NCI-H128 (cell line): ENCODE measurements around the gene DLX1.
"Not testable (repeated sequence)": the region's sequence is repeated elsewhere in the genome, so short reads cannot be mapped to it uniquely, and the experiment has no call there.

Experiments
- DNase-seq: peaks from one replicate; lab custom pipeline; 2025; ENCODE audit not compliant: unreplicated experiment; lab: John Stamatoyannopoulos, UW

The DLX1 gene

GRCh38 chr2:172109256-172109987, 24.1 kb downstream of the DLX1 start:
- no peak for DNase-seq

- DNase-seq = no peak
Observed at GRCh38 chr2:172109988-172110811, 24.9 kb downstream of the DLX1 start.

DNA sequence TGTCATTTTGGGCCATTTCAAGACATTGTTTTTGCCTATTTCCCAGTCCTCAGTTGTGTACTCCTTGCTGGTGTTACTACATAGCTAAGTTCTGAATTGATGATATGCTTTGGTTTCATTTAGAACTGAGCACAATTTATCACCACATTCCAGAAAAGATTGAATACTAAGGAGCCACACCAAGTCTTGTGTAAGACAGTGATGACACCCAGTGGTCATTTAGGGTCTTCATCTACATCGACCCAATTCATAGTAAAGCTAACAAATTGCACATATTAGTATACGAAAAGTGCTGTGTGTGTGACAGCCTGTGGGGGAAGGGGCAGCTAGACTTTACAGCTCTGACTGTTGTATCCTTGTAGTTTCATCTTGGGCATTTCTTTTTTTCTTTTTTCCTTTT, 28.3 kb downstream of the DLX1 start:
- no peak for DNase-seq

DNA sequence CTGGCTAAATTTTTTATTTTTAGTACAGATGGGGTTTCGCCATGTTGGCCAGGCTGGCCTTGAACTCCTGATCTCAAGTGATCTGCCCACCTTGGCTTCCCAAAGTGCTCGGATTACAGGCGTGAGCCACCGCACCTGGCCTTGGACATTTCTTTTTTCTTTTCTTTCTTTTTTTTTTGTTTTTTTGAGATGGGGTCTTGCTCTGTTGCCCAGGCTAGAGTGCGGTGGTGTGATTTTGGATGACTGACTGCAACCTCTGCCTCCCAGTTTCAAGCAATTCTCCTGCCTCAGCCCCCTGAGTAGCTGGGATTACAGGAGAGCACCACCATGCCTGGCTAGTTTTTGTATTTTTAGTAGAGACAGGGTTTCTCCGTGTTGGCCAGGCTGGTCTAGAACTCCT, 28.9 kb downstream of the DLX1 start:
- not testable (repeated sequence) for DNase-seq

- DNase-seq = no peak
Observed at GRCh38 chr2:172114579-172114978, 29.3 kb downstream of the DLX1 start.

- DNase-seq = no peak
Observed at GRCh38 chr2:172116107-172116506, 30.8 kb downstream of the DLX1 start.

DNA sequence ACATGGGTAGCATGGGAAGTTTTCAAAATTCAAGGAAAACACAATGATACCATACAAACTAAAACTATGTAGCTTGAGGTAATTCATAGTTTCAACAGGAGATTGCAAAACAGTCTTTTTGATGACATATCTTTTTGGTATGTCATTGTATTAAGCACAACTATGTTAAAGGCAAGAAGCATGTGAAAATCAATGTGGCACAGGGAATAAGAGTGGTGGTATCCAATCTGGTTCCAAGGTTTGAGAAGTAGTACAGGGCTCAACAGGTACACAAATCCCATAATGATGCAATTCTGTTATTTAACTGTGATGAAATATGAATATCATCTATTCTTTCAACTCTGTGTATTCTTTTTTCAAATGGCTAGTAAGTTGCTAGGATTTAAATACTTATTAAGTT, 33.8 kb downstream of the DLX1 start:
- DNase-seq = no peak

DNA sequence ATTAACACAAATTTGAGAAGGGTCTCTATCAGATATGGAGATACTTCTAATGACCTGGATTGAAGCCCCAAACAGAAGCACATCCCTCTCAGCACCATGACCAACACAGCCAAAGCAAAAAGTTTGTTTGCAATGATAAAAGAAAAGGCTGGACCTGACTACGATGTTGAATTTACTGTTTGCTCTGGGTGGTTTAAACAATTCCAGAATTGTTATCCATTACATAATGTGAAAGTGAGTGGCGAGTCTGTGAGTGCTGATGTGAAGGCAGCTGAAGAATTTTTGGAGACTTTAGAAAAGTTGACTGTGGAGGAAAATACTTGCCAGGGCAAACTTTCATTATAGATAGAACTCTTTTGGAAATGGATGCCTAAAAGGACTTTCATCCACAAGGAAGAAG, 34.8 kb downstream of the DLX1 start:
- no peak for DNase-seq

DNA sequence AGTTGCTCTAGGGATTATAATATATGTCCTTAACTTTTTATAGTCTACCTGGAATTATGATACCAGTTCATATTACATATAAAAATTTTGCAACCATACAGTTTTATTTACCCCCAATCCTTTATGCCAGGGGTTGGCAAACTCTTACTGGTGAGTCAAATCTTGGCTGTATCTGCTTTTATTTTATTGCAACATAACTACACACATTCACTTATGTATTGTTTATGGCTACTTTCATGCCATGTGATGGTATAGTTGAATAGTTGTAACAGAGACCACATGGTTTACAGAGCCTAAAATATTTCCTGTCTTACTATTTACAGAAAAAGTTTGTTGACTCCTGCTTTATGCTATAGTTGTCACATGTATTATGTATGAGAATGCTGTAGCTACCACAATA, 43.2 kb downstream of the DLX1 start:
- no peak for DNase-seq

DNA sequence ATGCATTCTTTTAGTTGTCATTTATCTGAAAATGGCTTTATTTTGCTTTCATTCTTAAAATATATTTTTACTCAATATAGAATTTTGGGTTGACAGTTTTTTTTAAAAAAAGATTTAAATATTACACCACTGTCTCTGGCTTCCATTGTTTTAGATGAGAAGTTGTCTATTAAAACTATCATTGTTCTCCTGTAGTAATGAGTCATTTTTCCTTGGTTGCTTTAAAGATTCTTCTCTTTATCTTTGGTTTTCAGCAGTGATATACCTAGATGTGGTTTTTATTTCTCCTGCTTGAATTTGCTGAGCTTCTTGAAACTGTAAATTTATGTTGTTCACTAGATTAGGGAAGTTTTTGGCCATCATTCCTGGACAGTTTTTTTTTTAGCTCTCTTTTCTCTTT, 44.1 kb downstream of the DLX1 start:
- DNase-seq = no peak

GRCh38 chr2:172131713-172132555, 46.6 kb downstream of the DLX1 start:
- DNase-seq = no peak

GRCh38 chr2:172134270-172134669, 49.0 kb downstream of the DLX1 start:
- DNase-seq = no peak

- DNase-seq = no peak
Observed at GRCh38 chr2:172135446-172135845, 50.1 kb downstream of the DLX1 start.

DNA sequence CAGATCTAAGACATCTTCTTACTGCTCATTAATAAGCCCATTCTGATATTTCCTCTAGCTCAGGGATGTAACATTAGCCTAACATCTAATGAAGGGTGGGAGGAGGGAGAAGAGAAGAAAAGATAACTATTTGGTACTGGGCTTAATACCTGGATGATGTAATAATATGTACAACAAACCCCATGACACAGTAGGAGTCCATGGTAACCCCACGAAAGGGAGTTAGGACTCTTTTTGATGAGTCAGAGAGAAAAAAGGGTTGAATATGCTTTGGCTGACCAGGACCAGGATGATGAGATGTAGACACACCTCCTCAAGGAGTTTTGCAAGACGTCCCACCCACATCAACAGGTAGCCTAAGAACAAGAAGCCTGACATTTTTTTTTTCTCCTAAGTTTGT, 51.8 kb downstream of the DLX1 start:
- no peak for DNase-seq

DNA sequence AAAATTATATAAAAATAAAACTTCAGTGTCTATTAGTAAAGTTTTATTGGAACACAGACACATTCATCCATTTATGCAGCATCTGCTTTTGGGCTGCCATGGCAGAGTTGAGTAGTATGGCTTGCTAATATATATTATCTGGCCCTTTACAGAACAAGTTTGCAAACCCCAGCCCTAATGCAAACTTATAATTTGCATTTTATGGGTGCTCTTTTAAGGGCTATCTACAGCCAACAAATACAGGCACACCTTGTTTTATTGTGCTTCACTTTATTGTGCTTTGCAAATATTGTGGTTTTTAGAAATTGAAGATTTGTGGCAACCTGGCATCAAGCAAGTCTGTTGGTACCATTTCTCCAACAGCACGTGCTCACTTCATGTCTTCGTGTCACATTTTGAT, 52.6 kb downstream of the DLX1 start:
- no peak for DNase-seq

GRCh38 chr2:172138727-172139126, 53.4 kb downstream of the DLX1 start:
- not testable (repeated sequence) for DNase-seq
